Measurements from ENCODE around the gene EMP2.

The EMP2 gene

DNA sequence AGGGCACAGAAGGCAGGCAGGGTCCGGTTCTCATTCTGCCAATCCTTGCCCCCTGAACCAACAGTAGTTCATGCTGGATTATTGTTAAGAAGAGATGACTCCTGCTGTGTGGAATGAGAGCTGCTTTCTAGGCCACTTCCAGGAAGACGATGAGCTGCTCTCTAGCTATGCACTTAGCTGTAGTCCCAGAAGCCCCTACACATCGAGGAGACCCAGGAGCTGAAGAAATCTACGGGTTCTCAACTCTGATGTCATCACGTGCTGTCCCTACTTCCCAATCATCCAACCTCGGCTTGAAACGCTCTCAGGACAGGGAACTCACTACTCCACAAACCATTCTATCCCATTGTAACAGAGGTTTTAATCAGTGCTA lies 29.0 kb upstream of the EMP2 start:
- DNase-seq: no peak

DNA sequence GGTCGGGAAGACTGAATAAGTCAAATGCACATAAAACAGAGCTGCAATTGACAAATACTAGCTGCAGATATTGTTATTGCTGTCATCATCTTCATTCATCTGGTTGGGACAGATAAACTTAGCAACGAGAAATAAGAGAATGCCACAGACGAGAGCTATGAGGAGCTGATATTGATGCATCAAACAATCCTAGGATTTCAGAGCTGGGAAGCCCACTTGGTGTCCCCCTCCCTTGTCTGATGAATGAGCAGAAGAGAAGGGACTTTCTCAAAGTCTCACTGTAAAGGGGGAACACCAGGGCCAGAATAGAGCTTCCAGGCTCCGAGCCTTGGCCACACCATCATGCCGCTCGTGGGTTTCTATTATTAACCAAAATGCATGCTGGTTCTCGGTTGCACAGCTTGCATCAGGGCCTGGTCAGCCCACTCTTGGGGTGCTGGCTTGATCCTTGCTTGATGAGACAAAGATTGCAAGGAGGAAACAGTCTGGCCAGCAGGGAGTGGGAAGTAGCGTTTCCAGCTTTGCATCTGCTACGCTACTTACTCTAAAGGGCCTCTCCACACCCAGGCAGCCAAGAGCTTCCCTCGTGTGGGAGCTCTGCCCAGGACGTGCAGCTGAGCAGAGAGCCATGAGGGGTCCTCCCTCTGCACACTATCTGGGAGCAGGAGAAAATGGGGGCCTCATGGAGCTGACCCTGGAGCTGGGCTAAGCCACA lies 28.4 kb upstream of the EMP2 start:
- no peak for DNase-seq

DNA sequence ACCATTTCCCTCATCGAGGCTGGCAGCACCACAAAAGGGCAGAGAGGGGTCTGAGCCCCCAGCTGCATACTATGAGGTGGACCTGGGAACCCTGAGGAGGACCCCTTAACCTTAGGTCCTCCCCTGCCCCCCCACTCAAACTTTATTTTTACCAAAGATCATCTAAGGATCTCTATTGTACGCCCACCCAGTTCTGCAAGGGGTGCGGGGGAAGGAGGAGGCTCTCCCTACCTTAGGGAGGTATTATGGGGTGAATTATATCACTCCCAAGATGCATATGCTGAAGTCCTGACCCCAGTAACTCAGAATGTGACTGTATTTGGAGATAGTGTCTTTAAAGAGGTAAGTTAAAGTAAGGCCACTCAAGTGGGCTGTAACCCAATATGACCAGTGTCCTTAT lies 26.8 kb upstream of the EMP2 start:
- DNase-seq: no peak

DNA sequence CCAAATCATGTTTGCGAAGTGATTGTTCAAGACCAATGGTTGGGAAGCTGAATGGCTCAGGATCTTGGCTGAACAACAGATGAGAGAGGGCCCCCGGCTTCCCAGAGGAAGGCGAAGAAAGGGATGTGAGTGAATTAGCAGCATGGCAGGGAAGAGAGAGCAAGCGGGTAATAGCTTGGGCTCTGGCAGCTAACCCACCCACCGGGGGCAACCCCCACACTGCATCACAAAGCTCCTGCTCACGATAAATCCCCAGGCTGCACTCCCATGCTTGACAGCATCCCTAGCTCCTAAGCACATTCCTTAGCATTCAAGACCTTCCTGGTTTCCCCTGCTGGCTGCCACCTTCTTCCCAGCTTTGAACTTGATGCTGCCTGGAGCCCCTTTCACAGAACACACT lies 26.2 kb upstream of the EMP2 start:
- no peak for DNase-seq

DNA sequence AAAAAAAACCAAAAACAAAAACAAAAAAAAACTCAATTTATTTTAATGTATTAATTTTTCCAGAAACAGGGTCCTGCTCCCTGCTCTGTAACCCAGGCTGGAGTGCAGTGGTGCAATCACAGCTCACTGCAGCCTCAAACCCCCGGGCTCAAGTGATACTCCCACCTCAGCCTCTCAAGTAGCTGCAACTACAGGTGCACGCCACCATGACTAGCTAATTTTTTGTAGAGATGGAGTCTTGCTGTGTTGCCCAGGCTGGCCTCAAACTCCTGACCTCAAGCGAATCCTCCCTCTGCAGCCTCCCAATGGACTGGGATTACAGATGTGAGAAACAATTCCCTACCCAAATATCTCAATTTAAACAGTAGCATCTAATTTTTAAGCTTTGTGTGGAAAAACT lies 25.2 kb upstream of the EMP2 start:
- DNase-seq: no peak

DNA sequence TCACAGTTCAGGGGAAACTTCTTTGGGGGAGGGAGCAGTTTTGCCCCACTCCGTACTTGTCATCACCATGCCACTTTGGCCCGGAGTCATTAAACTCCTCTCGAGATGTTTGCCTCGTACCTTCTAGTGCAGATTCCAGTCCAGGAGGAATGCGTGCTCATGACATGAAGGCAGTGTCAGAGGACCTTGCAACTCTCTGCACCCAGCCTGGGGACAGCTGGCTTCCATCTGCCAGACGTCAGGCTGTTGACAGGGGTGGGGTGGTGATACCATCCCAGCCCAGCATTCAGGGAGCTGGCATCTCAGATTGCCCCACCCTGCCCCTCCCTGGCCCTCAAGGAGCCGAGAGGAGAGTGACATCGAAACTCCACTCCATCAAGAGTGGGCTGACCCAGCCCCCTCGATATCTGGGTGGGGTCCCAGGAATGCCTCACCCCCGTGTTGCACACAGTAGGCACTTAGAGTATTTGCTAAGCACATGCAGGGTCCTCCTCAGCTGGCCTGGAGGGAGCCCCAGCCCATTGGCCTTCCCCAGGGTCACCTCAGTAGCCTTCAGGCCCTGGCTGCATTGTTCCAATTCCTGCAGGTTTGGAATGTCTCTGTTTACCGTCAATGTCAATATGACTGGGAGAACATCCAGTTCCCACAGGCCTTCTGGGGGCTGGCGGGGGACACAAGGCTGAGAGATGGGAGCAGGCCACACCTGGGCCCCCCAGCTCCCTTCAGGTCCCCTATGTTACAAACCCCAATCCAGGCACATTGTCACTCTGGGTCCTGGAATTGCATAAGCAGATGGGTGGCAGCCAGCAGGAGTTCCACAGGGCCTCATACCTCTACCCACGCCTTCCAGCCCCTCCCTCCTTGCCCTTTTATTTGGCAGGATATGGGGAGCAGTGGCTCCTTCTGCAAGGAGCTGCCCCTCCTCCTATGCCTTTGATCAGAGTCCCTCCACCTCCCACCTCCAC lies 21.3 kb upstream of the EMP2 start:
- DNase-seq: no peak

DNA sequence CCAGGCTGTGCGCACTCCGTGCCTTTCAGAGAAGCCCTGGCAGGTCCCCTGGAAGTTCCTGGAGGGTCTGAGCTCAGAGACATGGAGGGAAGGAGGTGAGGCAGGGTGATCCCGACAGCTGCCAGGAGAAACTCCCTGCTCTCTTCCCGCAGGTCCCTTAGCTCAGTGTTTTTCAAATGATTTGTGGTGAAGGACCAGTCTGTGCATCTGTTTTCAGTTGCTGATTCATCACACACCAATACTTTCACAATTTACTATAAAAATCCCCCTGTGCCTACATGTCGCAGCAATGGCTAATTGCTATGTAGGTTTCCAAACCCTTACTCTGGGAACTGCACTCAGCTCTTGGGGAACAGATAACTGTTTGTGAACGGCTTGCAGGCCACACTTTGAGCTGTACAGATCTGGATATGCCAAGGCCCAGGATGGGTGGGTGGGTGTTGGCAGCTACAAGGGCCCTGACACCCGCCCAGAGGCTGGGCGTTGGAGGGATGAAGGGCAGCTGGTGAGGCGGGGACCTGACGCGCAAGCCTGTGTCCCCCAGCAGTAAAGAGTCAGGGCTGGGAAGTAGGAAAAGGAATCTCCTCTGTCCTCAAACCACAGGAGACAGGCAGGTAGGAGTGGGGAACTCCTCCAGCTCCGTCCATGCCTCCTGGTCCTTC lies 20.5 kb upstream of the EMP2 start:
- no peak for DNase-seq

DNA sequence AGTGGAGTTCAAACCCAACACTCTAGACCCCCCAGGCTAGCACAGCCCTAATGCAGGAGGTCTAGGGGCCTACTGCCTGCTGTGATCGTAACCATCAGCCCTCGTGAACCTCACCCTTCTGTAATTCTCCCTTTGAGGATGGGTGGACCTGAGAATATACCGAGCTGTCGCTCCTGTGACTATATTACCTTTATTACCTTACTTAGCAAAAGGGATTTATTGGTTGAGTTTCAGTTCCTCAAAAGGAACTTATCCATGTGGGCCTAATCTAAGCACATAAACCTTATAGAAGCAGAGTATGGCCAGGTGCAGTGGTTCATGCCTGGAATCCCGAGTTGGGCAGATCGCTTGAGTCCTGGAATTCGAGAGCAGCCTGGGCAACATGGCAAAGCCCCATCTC lies 19.2 kb upstream of the EMP2 start:
- no peak for DNase-seq

DNA sequence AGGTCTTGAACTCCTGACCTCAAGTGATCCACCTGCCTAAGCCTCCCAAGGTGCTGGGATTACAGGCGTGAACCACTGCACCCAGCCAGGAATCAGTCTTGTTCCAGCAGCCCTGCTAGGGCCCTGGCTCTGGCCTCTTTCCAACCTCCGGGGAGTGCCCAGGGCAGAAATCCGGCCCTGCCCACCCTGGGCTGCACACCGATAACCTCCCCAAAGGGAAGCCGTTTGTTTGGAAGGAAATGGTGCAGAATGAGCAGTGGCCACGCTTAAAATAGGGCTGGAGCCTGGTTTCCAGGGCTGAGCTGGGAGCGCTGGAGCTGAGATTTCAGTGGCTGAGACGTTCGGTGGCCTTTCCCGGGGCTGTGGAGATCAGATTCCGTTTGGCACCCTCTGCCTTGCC lies 17.8 kb upstream of the EMP2 start:
- DNase-seq: no peak

DNA sequence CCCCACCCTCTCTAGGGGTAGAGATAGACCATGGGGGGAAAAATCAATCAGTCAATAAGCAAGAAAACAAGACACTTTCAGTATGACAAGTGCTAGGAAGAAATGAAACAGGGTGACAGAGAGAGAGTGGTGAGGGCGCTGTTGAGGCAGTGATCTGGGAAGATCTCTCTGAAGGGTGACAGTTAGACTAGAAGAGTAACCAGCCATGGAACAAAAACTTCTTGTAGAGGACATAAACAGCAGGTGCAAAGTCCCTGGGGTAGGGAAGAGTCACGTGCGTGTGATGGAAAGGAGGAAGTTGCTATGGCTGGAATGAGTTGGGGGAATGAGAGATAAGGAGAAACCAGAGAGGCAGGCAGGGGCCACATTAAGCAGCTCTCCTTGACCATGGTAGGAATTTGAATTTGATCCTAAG lies 16.8 kb upstream of the EMP2 start:
- DNase-seq: no peak

DNA sequence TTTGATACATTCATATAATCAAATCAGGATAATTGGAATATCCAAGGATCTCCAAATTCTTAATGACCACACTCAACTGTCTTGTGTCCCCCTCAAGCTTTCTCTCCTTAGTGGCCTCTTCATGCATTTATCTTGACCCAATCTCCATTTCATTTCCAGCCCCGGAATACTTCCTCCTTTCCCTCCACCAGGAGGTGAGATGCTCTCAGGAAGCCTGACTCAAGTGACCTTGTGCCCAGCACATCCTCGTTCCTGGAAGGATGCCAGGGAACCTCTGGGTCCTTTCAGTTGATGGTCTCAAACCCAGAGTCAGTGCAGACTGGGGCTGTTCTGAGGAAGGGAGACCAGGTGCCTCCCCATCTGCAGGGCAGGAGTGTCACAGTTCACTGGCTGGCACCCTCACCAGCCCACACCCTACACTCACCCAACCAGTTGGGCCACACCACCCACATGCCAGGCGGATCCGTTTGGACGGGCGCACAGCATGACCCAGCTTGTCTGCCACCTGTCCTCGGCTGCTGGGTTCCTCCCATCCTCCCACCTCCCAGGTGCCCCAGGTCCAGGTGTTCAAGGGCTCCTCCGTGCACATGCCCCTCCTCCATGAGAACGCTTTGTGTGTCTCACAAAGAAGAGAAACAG lies 14.0 kb upstream of the EMP2 start:
- no peak for DNase-seq

DNA sequence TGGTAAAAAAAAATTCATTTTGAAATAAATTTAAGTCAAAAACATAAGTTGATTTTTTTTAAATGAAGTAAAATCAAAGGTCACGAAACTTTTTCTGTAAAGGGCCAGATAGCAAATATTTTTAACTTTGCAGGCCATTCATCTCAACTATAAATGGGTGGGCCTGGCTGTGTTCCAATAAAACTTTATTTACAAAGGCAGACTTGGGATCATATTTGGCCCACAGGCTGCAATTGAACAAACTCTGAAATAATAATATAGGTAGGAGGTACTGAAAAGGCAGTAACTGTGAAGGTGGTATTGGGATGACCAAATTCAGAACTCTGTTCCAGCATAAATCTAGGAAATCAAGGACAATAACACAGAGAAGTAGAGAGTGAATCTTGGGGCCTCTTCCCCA lies 12.2 kb upstream of the EMP2 start:
- no peak for DNase-seq

DNA sequence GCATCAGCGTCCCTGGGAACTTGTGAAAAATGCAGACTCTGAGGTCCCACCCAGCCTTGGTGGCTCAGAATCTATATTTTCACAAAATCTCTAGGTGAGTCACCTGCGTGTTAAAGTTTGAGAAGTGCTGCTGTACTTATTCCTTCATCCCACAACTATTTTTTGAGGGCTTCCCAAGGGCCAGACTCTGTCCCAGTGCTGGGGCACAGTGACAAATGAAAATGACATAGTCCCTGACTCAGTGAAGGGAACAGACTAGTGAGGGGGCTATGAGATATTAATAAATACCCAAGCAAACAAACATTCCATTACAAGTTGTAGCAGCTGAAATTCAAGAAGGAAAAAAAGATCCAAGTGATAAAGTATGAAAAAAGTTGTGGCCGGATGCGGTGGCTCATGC lies 9.9 kb upstream of the EMP2 start:
- no peak for DNase-seq

DNA sequence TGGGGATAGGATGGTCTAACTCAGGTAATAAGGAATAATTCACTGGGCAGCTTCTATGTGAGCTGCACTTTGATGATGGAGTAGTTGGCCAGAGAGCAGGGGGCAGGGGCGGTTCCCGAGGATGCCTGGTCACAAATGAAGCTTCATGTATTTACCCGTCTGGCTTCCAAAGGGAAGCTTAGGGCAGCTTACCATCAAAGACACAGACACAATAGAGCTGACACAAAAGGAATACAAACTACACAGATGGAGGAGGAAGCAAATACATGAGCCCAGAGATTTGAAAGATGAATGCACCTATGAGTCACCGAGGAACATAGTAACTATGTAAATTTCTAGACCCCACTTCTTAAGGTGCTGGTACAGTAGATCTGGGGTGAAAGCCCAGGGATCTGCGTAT lies 8.7 kb upstream of the EMP2 start:
- no peak for DNase-seq

DNA sequence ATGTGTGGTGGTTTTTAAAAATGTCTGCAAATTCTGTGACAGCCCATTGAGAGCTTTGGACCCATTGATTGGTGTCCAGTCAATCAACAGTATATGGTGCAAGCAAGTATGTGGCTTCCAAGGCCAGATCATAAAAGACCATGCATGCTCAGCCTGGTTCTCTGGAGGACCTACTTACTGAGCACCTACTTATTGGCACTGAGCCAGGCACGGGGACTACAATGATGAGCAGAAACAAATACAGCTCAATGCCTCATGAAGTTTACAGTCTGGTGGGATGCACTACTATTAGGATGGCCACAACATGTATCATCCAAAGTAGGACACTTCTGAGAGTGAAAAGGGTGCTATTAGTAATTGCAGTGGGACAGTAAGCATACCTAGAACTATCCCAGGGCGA lies 7.2 kb upstream of the EMP2 start:
- DNase-seq: no peak

DNA sequence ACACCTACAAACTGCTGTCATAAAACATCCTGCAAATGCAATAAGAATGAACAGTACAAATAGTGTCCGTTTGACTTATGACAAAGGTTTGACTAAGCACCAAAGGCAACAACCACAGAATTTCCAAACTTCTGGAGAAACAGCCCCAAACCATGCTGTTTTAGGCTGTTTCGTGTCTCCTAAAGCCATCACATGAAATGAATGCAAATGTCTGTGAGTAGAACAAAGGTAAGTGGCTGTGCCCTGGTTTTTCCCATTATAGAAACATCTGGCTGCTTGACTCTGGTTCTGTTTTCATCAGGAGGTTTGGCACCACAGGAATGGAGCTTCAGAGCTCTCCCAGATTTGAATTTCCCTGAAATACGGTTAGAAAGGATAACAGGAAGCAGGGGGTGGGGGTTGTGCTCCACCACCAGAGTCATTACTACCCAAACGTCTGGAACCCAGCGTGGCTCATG lies 4.6 kb upstream of the EMP2 start:
- DNase-seq: no peak

DNA sequence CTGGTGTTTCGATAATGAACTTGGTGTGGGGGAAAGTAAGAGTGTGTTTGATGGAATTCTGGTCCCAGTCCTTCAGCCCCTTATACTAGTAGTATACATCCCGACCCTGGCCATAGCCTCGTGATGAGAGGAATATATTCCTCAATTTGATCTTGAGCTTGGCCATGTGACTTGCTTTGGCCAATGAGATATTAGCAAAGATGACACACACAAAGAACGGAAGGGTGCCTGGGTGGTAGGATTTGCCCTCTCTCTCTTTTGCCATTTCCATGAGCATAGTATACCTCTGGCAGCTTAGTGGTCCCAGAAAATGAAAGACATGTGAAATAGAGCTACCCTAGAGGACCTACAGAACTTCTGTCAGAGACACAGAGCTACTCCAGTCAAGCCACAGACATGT lies 2.9 kb upstream of the EMP2 start:
- no peak for DNase-seq

DNA sequence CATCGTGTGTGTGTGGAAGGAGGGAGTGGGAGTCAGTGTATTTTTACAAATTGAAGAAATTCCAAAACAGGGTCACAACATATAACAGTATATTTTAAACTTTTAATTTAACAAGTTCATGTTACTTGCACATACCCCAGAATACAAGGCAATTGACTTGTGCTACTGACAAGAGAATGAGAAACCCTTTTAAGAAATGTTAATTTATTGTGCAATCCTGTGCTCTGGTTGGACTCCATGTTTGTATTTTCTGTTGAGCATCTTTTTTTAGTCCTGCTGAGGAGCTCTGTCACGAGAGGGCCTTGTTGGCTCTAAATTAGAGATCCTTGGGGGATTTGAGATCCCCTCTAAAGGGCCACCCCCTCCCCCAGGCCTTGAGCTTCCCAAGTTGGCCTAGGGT lies 1.1 kb upstream of the EMP2 start:
- no peak for DNase-seq

DNA sequence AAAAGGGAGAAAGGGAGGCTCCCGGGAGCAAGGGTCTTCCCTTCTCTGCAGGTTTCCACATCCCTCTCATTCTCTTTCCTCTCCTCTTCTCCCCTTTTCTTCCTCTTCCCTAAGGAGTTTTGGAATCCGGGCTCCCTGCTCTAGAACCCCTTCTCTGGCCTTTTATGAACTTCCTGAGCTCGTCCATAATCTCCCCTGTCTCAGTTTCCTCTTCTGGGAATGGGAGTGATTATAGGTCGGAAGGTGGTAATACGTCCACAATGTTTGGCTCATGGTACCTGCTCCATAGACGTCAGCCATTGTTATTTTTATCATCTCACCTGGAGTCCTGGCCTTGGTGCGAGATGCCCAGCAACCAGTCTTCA lies 467 bp upstream of the EMP2 start:
- DNase-seq: no peak

DNA sequence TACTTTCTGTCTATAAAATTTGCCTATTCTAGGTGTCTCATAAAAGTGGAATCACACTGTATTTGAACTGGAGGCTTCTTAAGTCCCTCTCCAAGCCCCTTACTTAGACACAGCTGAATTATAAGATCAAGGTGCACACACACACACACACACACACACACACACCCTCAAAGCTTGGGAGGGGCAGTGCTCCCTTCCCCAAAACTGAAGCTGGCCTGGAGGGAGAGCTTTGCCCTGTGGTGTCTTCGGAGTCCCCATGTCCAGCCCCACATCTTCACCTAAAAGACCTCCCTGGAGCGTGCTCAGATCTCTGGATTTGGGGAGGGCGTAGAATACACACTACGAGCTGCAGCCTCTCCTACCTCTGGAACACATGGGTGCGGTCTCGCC lies 828 bp downstream of the EMP2 start:
- no peak for DNase-seq

DNA sequence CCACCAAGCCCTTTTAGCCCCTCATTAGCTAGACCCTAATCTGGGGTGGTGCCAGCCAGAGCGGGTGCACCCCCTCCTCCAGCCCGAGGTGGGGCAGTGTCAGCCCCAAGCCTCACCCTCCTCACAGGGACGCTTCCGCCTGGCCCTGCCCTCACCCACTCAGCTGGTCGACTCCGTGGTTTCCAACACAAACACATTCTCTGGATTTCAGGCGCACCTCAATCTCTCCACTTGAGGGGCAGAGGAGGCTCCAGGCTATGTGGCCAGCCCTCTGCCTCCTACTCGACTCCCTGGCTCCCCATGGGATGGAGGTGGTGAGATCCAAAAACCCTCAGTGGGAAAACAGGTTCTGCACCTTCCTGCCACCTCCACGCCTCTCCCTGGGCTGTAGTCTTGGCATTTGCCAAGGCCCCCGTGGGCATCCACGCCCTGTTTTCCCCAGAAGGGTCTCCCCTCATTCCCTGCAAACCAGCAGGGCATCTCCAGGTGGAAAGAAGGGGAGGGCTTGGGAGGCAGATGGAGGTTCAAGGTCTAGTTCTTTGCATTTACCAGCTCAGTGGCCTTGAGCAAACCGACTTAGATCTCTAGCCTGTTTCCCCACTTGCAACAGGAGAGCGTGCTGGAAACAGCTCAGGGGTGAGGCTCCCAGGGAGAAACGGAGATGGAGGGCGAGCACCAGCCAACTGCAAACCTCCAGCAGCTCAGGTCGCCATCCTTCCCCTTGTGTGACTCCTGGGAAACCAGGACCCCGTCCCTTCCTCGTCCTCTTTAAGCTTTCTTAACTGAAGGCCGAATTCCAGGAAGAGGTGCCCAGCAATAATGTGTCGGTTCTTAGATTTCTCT lies 1.7 kb downstream of the EMP2 start:
- DNase-seq: no peak

Data from CD4-positive, alpha-beta T cell treated with Interleukin-21 for 1 hour (primary cell).